Skeletal muscle tissue (tissue), 4 donors: ENCODE measurements around the gene CCDC92B. TPM values are rescaled to one million over a fixed set of nuclear protein-coding genes. Genes with fewer than 3 reads are reported as not detected.
"Not testable (repeated sequence)": the region's sequence is repeated elsewhere in the genome, so short reads cannot be mapped to it uniquely, and the experiment has no call there.

ENCODE experiments used
- H3K27ac ChIP-seq: one replicate; pipeline ENCODE4 v1.7.0; 2013; ENCODE audit warnings: mild to moderate bottlenecking, low read depth, low read length, inconsistent platforms
- H3K27me3 ChIP-seq, 3 donors: one replicate each; pipeline ENCODE4 v1.7.0; 2013; ENCODE audit warnings: low read length in 3 of 3; ENCODE audit not compliant: control insufficient read depth in 3 of 3, insufficient read depth in 3 of 3
- H3K36me3 ChIP-seq, 3 donors: one replicate each; pipeline ENCODE4 v1.7.0; 2013; ENCODE audit warnings: low read length in 3 of 3; ENCODE audit not compliant: control insufficient read depth in 3 of 3, insufficient read depth in 3 of 3
- H3K4me1 ChIP-seq, 3 donors: one replicate each; pipeline ENCODE4 v1.7.0; 2013; ENCODE audit warnings: low read length in 3 of 3, mild to moderate bottlenecking in 3 of 3; ENCODE audit not compliant: control insufficient read depth in 3 of 3, insufficient read depth in 3 of 3
- H3K4me3 ChIP-seq, 3 donors: one replicate each; pipeline ENCODE4 v1.7.0; 2013; ENCODE audit warnings: low read length in 3 of 3
- H3K9ac ChIP-seq, 3 donors: one replicate each; pipeline ENCODE4 v1.7.0; 2013; ENCODE audit warnings: low read length in 3 of 3, mild to moderate bottlenecking in 3 of 3, moderate library complexity in 2 of 3, low read depth in 1 of 3
- H3K9me3 ChIP-seq, 3 donors: one replicate each; pipeline ENCODE4 v1.7.0; 2013; ENCODE audit warnings: low read length in 3 of 3; ENCODE audit not compliant: control insufficient read depth in 3 of 3
- total RNA-seq: library from RNA; depleted of rRNA; stranded (reverse); fragments of >200 nt; gene quantifications from one replicate; pipeline ENCODE4 v1.2.3, GENCODE V29; 2014
- donor health status: Osteomylitis.

Gene CCDC92B
- total RNA-seq, 1 donor from 2014 or later, result not detected

DNA sequence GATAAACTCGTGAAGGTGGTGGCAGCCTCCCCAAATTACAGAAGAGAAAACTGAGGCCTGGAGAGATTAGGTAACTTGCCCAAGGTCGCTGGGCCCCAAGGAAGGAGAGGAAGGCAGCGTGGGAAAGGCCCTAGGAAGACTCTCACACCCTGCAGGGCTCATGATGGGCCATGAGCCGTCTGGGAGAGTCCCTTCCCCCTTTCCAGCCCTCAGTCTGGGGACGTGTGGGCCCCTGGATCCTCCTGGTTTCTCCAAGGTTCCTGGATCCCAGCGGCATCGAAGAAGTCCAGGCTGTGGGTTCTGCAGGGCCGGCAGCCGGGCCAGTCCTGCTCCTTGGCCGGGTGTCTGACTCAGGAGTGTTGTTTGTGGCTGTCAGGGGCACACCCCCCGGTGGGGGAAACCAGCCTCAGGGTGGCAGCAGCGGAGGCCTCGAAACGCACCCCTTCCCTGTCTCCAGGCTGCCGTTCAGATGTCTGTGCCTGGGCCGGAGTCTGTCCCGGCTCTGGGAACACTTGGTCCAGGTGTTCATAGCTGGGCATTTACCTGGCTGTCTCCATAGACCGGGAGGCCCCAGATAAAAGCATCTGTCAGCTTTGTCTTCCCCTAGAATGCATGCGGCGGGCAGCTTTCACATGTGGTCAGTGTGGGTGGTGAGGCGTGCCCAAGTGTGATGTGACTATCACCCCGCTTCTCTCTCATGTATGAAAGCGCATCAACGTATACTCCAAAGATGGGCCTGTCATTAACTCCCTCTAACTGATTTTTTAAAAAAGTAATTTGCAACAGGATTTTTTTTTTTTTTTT is 43.1 kb upstream of the CCDC92B start:
- H3K9ac ChIP-seq, result no peak overlapping the region
- H3K4me1 ChIP-seq, result peaks cover 0 to 5% (median 0%) of the 10 kb centered on the region in 3 donors
- H3K4me3 ChIP-seq, result no peak overlapping the region
- no peaks in the 10 kb centered on the region for H3K9me3 ChIP-seq
- no peaks in the 10 kb centered on the region for H3K36me3 ChIP-seq
- peaks cover 25 to 46% (median 39%) of the 10 kb centered on the region in 3 donors for H3K27me3 ChIP-seq
- H3K27ac ChIP-seq, result no peak overlapping the region

DNA sequence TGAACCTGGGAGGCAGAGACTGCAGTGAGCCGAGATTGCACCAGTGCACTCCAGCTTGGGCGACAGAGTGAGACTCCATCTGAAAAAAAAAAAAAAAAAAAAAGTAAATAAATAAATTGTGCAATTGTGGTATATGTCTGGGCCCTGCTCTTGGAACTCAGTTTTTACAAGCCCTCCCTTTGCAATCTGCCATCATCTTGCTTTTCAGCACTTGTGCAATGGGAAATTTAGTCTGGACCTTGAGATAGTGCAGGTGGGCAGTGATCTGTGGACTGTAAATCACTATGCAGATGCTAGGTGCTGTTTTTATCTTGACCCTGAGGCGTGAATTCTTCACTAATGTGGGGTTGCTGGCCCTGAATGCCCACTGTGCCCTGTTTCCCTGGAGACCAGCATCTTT is 40.2 kb upstream of the CCDC92B start:
- Histone ChIP-seq H3K9me3 (no peaks in the 10 kb centered on the region), H3K36me3 (no peaks in the 10 kb centered on the region), H3K4me1 (no peaks in the 10 kb centered on the region), H3K27me3 (peaks cover 5 to 29% (median 23%) of the 10 kb centered on the region in 3 donors), H3K9ac (no peak overlapping the region), H3K4me3 (no peak overlapping the region), H3K27ac (no peak overlapping the region)

DNA sequence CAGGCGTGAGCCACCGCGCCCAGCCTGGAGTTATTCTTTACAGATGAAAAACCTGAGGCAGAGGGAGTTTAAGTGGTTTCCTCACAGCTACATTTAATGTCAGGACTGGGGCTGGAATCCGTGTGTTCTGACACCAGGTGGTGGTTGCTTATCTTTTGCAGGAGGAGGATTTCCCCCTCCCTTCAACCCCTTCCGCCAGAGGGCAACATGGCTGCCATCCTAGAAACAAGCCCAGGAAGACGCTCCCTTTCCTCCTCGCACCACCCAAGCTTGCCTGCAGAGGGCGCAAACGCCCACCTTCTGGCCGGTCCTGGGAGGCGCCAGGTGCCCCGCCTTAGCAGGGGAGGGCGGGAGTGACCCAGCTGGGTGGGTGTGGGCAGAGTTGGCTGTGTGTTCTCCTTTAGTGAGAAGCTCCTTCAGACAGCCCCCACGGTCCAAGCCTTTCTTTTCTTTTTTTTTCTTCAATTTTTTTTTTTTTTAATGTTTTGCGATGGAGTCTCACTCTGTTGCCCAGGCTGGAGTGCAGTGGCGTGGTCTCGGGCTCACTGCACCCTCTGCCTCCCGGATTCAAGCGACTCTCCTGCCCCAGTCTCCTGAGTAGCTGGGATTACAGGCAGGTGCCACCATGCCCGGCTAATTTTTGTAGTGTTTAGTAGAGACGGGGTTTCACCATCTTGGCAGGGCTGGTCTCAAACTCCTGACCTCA is 36.9 kb upstream of the CCDC92B start:
- H3K9ac ChIP-seq, result no peak overlapping the region
- no peak overlapping the region for H3K27ac ChIP-seq
- H3K4me3 ChIP-seq, result no peak overlapping the region
- no peaks in the 10 kb centered on the region for H3K9me3 ChIP-seq
- H3K4me1 ChIP-seq, result no peaks in the 10 kb centered on the region
- peaks cover 0 to 15% (median 11%) of the 10 kb centered on the region in 3 donors for H3K27me3 ChIP-seq
- H3K36me3 ChIP-seq, result no peaks in the 10 kb centered on the region

DNA sequence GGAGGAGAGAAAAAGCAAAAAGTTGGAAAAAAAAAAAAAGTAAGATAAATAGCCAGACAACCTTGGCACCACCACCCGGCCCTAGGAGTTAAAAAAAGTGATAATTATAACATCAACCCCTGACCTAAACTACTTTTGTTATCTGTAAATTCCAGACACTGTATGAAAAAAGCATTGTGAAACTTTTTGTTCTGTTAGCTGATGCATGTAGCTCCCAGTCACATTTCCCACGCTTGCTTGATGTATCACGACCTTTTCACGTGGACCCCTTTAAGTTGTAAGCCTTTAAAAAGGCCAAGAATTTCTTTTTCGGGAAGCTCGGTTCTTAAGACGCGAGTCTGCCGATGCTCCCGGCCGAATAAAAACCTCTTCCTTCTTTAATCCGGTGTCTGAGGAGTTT is 35.9 kb upstream of the CCDC92B start:
- not testable (repeated sequence) for H3K4me3 ChIP-seq, H3K4me1 ChIP-seq, H3K9me3 ChIP-seq, H3K9ac ChIP-seq, H3K36me3 ChIP-seq, H3K27ac ChIP-seq
- H3K27me3 ChIP-seq, result peaks cover 4 to 15% (median 13%) of the 10 kb centered on the region in 3 donors

DNA sequence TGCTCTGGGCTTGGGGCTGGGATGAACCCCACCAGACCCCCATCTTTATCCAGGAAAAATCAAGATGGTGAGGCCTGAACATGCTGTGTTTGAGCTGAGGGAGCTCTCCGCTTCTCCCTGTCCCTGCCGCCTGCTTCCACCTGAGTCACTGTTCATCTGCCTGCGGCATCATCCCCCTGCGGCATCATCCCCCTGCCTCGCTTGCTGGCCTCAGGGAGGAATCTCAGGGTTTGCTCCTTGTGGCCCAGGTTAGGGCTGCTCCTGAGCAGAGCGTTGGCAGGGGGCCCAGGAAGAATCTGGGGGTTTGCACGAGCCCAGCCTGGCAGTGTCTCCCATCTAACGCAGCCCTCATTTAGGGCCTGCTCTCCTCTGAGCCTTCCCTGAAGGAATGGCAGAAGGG is 35.4 kb upstream of the CCDC92B start:
- H3K9ac ChIP-seq, result no peak overlapping the region
- H3K4me1 ChIP-seq, result no peaks in the 10 kb centered on the region
- no peaks in the 10 kb centered on the region for H3K36me3 ChIP-seq
- H3K4me3 ChIP-seq, result no peak overlapping the region
- no peak overlapping the region for H3K27ac ChIP-seq
- H3K9me3 ChIP-seq, result no peaks in the 10 kb centered on the region
- H3K27me3 ChIP-seq, result peaks cover 4 to 15% (median 13%) of the 10 kb centered on the region in 3 donors

DNA sequence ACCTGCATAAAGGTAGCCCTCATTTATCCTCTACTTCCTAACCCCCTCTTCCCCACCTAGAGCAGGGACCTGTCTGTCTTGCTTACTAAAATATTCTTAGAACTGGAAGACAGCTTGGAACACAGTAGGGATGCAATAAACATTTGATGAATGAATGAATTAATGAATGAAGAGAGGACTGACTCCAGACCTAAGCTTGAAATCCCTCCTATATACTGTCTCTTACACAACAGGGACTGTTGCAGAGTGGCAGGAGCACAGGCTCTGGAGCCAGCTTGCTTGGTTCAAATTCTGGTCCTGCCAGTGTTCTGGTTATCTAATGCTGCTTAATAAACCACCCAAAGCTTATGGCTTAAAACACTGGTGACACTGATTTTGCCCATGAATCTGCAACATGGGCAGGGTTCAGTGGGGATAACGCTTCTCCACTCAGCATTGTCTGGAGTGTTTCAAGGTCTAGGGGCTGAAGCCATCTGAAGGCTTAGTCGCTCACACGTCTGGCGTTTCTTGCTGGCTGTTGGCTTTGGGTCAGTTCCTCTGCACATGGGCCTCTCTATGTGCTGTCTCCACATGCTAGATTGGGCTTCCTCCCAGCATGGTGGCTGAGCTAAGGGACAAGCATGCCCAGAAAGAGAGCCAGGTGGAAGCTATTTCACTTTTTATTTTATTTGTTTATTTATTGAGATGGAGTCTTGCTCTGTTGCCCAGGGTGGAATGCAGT is 34.0 kb upstream of the CCDC92B start:
- no peaks in the 10 kb centered on the region for H3K36me3 ChIP-seq
- H3K9me3 ChIP-seq, result no peaks in the 10 kb centered on the region
- no peak overlapping the region for H3K4me3 ChIP-seq
- H3K4me1 ChIP-seq, result no peaks in the 10 kb centered on the region
- H3K27me3 ChIP-seq, result peaks cover 11 to 25% (median 19%) of the 10 kb centered on the region in 3 donors
- H3K27ac ChIP-seq, result no peak overlapping the region
- H3K9ac ChIP-seq, result no peak overlapping the region

DNA sequence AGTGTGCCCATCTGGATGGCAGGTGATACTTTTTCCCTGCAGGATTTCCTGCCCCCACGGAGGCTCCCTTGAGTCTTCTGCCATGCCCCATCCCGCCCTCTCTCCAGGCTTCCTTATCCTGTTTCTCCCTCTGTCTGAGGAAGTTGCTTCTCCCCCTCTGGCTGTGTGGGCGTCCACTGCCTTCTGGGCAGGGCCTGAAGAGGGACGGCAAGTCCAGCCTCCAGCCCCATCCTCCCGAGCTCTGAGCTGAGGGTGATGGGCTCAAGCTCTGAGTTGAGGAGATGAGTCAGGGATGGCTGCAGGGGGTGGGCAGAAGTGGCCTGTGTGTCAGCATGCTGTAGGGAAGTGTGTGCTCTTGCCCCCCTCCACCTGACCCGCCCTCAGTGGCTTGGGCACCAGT is 32.6 kb upstream of the CCDC92B start:
- peaks cover 19 to 30% (median 28%) of the 10 kb centered on the region in 3 donors for H3K27me3 ChIP-seq
- no peak overlapping the region for H3K9ac ChIP-seq
- H3K36me3 ChIP-seq, result no peaks in the 10 kb centered on the region
- H3K4me3 ChIP-seq, result no peak overlapping the region
- H3K4me1 ChIP-seq, result peaks cover 0 to 2% (median 1%) of the 10 kb centered on the region in 3 donors
- H3K27ac ChIP-seq, result no peak overlapping the region
- no peaks in the 10 kb centered on the region for H3K9me3 ChIP-seq

DNA sequence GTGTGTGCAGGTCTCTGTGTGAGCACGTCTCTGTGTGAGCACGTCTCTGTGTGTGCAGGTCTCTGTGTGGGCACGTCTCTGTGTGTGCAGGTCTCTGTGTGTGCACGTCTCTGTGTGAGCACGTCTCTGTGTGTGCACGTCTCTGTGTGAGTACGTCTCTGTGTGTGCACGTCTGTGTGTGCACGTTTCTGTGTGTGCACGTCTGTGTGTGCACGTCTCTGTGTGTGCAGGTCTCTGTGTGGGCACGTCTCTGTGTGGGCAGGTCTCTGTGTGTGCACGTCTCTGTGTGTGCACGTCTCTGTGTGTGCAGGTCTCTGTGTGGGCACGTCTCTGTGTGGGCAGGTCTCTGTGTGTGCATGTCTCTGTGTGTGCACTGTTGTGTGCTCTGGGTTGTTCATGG is 32.1 kb upstream of the CCDC92B start:
- H3K4me1 ChIP-seq, H3K36me3 ChIP-seq, H3K9ac ChIP-seq, H3K4me3 ChIP-seq, H3K27ac ChIP-seq, H3K9me3 ChIP-seq: not testable (repeated sequence)
- peaks cover 23 to 34% (median 32%) of the 10 kb centered on the region in 3 donors for H3K27me3 ChIP-seq

DNA sequence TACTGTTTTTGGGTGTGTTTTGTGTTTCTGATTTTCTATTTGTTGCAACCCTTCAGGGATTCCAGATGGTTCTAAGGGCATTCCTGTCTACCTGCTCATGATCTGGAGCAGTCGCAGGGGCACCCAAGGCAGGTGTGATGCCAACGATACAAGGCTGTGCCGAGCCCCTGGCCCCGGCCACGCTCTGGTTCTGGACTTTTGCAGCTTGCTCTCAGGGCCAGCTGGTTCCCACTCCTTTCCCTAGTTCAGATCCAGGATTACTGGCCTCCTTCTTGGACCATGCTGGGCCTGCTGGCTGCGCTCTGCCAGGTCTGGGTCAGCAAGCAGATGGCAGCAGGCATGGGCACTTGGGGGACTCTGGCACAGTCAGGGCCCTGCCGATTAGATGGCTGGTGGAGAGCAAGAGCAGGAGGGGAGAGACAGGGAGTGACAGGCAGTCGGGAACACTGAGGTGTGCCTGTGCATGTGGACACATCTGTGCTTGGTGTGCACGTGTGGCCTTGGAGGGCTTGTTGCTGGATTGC is 31.5 kb upstream of the CCDC92B start:
- no peak overlapping the region for H3K4me3 ChIP-seq
- no peak overlapping the region for H3K9ac ChIP-seq
- no peaks in the 10 kb centered on the region for H3K36me3 ChIP-seq
- H3K27me3 ChIP-seq, result peaks cover 23 to 36% (median 34%) of the 10 kb centered on the region in 3 donors
- no peak overlapping the region for H3K27ac ChIP-seq
- no peaks in the 10 kb centered on the region for H3K9me3 ChIP-seq
- H3K4me1 ChIP-seq, result peaks cover 0 to 5% (median 3%) of the 10 kb centered on the region in 3 donors
